Esophagus muscularis mucosa (tissue), 4 donors: Measurements from ENCODE around the gene JPH2. TPM values are rescaled to one million over a fixed set of nuclear protein-coding genes. Genes with fewer than 3 reads are reported as not detected.

Source experiments
- DNase-seq: peaks from one replicate; pipeline ENCODE4 v3.0.0-alpha.2; 2017; ENCODE audit errors: extremely low spot score
- H3K27ac ChIP-seq, 4 donors: fragments of 200-600 bp; sonication (generic); replicated peaks in 1 of 4; 1 replicate in 3 of 4; 2 replicates in 1 of 4; pipeline ENCODE4 v1.5.1; 2016 to 2019; ENCODE audit warnings: mild to moderate bottlenecking in 1 of 4
- H3K27me3 ChIP-seq, 4 donors: fragments of 200-600 bp; sonication (generic); one replicate each; pipeline versions ENCODE4 v1.5.1 to v1.6.0; 2016 to 2019
- H3K36me3 ChIP-seq, 4 donors: fragments of 200-600 bp; sonication (generic); one replicate each; pipeline ENCODE4 v1.5.1; 2016 to 2019
- H3K4me1 ChIP-seq, 4 donors: fragments of 200-600 bp; sonication (generic); one replicate each; pipeline ENCODE4 v1.5.1; 2016 to 2019
- H3K4me3 ChIP-seq, 4 donors: fragments of 200-600 bp; sonication (generic); 1 replicate in 2 of 4; 2 replicates in 2 of 4; pipeline ENCODE4 v1.5.1; 2016 to 2019; ENCODE audit warnings: mild to moderate bottlenecking in 4 of 4, moderate library complexity in 1 of 4
- H3K9me3 ChIP-seq, 4 donors: fragments of 200-600 bp; sonication (generic); 1 replicate in 3 of 4; 2 replicates in 1 of 4; pipeline ENCODE4 v1.5.1; 2016 to 2019
- CTCF ChIP-seq, 3 experiments: fragments of 200-600 bp in 2 of 3; fragments of 450-650 bp in 1 of 3; sonication (generic) in 2 of 3; IDR thresholded peaks; one replicate each; pipeline ENCODE4 v1.5.1; 2017 to 2019; ENCODE audit warnings: antibody characterized with exemption in 3 of 3, mild to moderate bottlenecking in 2 of 3, moderate library complexity in 1 of 3
- EP300 ChIP-seq: sonication (generic); formaldehyde crosslinking; IDR thresholded peaks from one replicate; pipeline ENCODE4 v1.6.1; 2017; ENCODE audit warnings: antibody characterized with exemption
- POLR2A ChIP-seq: fragments of 450-650 bp; IDR thresholded peaks from one replicate; pipeline ENCODE4 v1.6.1; 2017; ENCODE audit warnings: antibody characterized with exemption, moderate library complexity, mild to moderate bottlenecking, low read depth
- POLR2AphosphoS5 ChIP-seq, 2 donors: sonication (generic); formaldehyde crosslinking; IDR thresholded peaks; one replicate each; pipeline ENCODE4 v1.6.1; 2017; ENCODE audit warnings: antibody characterized with exemption in 2 of 2
- WGBS: methylation state at CpG from one replicate; pipeline ENCODE4 v1.1.5; 2018; 5-methylcytosine and 5-hydroxymethylcytosine counted together
- intact Hi-C: fragments of 100-400 bp; cut with DNase I; formaldehyde crosslinking; loops from one replicate; pipeline ENCODE4 v1.15.1; 2023
- total RNA-seq, 4 donors: library from RNA; depleted of rRNA; stranded (reverse); fragments of >200 nt; gene quantifications; one replicate each; pipeline versions ENCODE4 v1.1.0 to v1.2.1, GENCODE V29; 2016

Gene JPH2
- total RNA-seq, 4 donors from 2014 or later, result 187 to 441 (median 295) TPM

- peaks cover 67 to 91% (median 90%) of the 10 kb centered on the region in 4 donors for H3K4me1 ChIP-seq
Measured at GRCh38 chr20:44138867-44139266, 48.1 kb downstream of the JPH2 start.

GRCh38 chr20:44137266-44137801, 49.7 kb downstream of the JPH2 start:
- Histone ChIP-seq H3K27me3 (no peaks in the 10 kb centered on the region), H3K4me1 (peaks cover 58 to 85% (median 81%) of the 10 kb centered on the region in 4 donors), H3K4me3 (peak overlapping the region in 3 of 4 donors; percentile 28 to 33 (median 29)), H3K9me3 (no peaks in the 10 kb centered on the region), H3K36me3 (no peaks in the 10 kb centered on the region), H3K27ac (peak overlapping the region; percentile 85 to 95 (median 92))
- no peak for DNase-seq
- intact Hi-C loops, result loop anchor here (5.0 kb wide), 1 partner anchor 50 kb away; the partner anchor contains the start of gene JPH2
- TF ChIP-seq POLR2A, result no peak
- peak; percentile 23 for TF ChIP-seq EP300
- TF ChIP-seq POLR2AphosphoS5 (IDR thresholded peaks at IDR 0.05), result peak; percentile 52 to 83
- WGBS, result 24% methylated on average over 9 of the region's 15 CpGs

More at GRCh38 chr20:44138867-44139266, 48.1 kb downstream of the JPH2 start:
- no peak for DNase-seq
- TF ChIP-seq POLR2AphosphoS5 (IDR thresholded peaks at IDR 0.05) (peak; percentile 7 to 10), POLR2A (no peak)
- peaks cover 0 to 4% (median 0%) of the 10 kb centered on the region in 4 donors for H3K36me3 ChIP-seq
- H3K27me3 ChIP-seq, result no peaks in the 10 kb centered on the region
- H3K4me3 ChIP-seq, result peak overlapping the region in 2 of 4 donors; percentile 2 to 7
- intact Hi-C loops, result loop anchor here (5.0 kb wide), 1 partner anchor 48 kb away; the partner anchor contains the start of gene JPH2
- 53% methylated on average over 10 of the region's 10 CpGs for WGBS
- no peaks in the 10 kb centered on the region for H3K9me3 ChIP-seq
- peak overlapping the region; percentile 85 to 95 (median 92) for H3K27ac ChIP-seq

GRCh38 chr20:44136579-44137265, 50.3 kb downstream of the JPH2 start:
- no peaks in the 10 kb centered on the region for H3K36me3 ChIP-seq
- TF ChIP-seq POLR2AphosphoS5 (IDR thresholded peaks at IDR 0.05), result no peak
- no peak for TF ChIP-seq POLR2A
- TF ChIP-seq CTCF (IDR thresholded peaks at IDR 0.05), result no peak
- no peak for TF ChIP-seq EP300
- 56% methylated on average over 2 of the region's 7 CpGs for WGBS
- H3K4me3 ChIP-seq, result peak overlapping the region in 1 of 4 donors; percentile 33
- no peaks in the 10 kb centered on the region for H3K9me3 ChIP-seq
- intact Hi-C loops, result loop anchor here (5.0 kb wide), 1 partner anchor 51 kb away; the partner anchor contains the start of gene JPH2
- peak overlapping the region; percentile 85 to 95 (median 92) for H3K27ac ChIP-seq
- no peak for DNase-seq
- H3K4me1 ChIP-seq, result peaks cover 53 to 78% (median 75%) of the 10 kb centered on the region in 4 donors
- no peaks in the 10 kb centered on the region for H3K27me3 ChIP-seq

GRCh38 chr20:44135417-44136204, 51.4 kb downstream of the JPH2 start:
- Histone ChIP-seq H3K4me1 (peaks cover 42 to 78% (median 66%) of the 10 kb centered on the region in 4 donors), H3K27me3 (no peaks in the 10 kb centered on the region), H3K4me3 (no peak overlapping the region), H3K9me3 (no peaks in the 10 kb centered on the region), H3K27ac (peak overlapping the region; percentile 85 to 95 (median 92)), H3K36me3 (no peaks in the 10 kb centered on the region)
- intact Hi-C loops, result loop anchor here (5.0 kb wide), 1 partner anchor 52 kb away; the partner anchor contains the start of gene JPH2
- DNase-seq, result no peak
- TF ChIP-seq CTCF (IDR thresholded peaks at IDR 0.05), result no peak
- TF ChIP-seq EP300, result no peak
- no peak for TF ChIP-seq POLR2AphosphoS5 (IDR thresholded peaks at IDR 0.05)
- no peak for TF ChIP-seq POLR2A
- 46% methylated on average over 8 of the region's 8 CpGs for WGBS

GRCh38 chr20:44135012-44135412, 52.0 kb downstream of the JPH2 start:
- H3K4me1 ChIP-seq, result peaks cover 37 to 78% (median 66%) of the 10 kb centered on the region in 4 donors
- H3K27ac ChIP-seq, result peak overlapping the region; percentile 85 to 95 (median 92)
- no peaks in the 10 kb centered on the region for H3K9me3 ChIP-seq
- TF ChIP-seq POLR2AphosphoS5 (IDR thresholded peaks at IDR 0.05) (peak in 1 of 2 donors; percentile 17), POLR2A (no peak)
- DNase-seq, result no peak
- H3K4me3 ChIP-seq, result no peak overlapping the region
- intact Hi-C loops, result loop anchor here (5.0 kb wide), 1 partner anchor 52 kb away; the partner anchor contains the start of gene JPH2
- WGBS, result 35% methylated on average over 3 of the region's 3 CpGs
- no peaks in the 10 kb centered on the region for H3K27me3 ChIP-seq
- no peaks in the 10 kb centered on the region for H3K36me3 ChIP-seq
